GM12801 (cell line): Measurements from ENCODE around the gene PITPNC1.

Experiments
- TF ChIP-seq, protein P1 (sequence below): IDR thresholded peaks from one replicate; pipeline ENCODE4 v1.5.1; 2011; ENCODE audit warnings: control low read depth; ENCODE audit not compliant: insufficient read length; ENCODE audit errors: extremely low read depth

Gene PITPNC1

DNA sequence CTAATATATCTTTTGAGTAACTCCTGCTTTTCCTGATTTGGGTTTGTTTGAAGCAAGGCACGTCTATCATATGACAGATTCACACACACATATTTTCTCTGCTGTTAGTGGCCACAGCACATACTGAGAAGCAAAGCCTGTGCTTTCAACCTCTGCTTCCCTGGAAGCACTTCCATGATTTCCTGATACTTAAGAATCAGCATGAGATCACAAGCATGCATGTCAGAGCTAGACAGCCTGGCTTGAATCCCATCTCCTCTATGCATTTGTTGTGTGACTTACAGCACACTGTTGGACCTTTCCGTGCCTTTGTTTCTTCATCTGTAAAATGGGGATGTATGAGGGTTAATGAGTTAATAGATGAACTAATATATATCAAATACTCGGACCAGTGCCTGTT is 189.6 kb downstream of the PITPNC1 start:
- TF ChIP-seq, protein P1, sequence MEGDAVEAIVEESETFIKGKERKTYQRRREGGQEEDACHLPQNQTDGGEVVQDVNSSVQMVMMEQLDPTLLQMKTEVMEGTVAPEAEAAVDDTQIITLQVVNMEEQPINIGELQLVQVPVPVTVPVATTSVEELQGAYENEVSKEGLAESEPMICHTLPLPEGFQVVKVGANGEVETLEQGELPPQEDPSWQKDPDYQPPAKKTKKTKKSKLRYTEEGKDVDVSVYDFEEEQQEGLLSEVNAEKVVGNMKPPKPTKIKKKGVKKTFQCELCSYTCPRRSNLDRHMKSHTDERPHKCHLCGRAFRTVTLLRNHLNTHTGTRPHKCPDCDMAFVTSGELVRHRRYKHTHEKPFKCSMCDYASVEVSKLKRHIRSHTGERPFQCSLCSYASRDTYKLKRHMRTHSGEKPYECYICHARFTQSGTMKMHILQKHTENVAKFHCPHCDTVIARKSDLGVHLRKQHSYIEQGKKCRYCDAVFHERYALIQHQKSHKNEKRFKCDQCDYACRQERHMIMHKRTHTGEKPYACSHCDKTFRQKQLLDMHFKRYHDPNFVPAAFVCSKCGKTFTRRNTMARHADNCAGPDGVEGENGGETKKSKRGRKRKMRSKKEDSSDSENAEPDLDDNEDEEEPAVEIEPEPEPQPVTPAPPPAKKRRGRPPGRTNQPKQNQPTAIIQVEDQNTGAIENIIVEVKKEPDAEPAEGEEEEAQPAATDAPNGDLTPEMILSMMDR = no peak

DNA sequence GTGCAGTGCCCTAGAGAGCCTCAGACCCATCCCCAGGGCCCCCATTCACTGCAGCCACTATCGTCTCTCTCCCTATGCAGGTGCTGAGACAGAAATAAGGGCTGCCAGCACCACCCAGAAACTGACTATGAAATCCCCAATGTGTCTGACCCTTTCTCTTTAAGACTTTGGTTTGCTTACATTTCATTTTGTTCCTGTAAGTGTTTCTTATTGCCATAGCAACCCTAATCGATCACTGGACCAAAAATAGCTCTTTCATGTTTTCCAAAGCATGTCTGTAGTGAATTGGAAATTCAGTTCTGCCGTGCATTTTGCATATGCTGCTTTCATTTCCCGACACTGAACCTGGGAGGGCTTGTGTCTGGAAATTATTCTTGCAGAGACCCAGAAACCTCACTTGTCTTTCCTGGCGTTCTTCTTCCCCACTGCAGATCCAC is 192.0 kb downstream of the PITPNC1 start:
- TF ChIP-seq, protein P1 = no peak

DNA sequence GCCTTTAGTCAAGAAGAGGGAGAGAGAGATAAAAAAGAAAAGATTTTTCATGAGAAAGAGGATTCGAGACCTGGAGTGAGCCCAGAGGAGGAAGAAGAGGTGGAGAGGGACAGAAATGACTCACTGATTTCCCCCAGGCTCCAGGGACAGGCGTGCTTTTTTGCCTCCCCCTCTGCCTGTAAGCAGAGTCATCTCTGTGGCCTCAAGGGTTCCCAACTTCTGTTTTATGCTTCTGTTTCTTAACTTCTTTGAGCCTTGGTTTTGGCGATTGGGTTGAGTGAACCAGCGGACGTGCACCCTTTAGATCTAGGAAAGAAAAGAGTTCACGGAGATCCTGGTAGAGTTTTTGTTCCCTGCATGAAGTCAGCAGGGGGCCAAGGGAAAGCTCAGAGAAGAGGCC is 192.8 kb downstream of the PITPNC1 start:
- TF ChIP-seq, protein P1 = no peak

DNA sequence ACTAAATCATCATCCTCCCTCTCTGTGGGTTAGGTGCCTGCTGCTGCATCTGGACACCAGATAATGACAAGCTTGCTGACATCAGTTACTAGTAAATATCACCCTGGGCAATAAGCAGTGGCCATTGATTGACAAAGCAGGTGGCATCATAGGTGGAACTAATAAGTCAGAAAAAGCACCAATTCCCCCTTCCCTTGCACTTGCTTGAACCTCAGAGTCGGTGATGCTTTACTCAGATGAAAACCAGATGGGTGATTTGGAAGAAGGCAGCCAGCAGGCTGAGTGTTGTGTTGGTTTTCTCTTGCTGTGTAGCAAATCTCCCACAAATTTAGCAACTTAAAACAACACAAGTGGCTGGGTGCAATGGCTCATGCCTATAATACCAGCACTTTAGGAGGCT is 193.7 kb downstream of the PITPNC1 start:
- TF ChIP-seq, protein P1 = no peak

DNA sequence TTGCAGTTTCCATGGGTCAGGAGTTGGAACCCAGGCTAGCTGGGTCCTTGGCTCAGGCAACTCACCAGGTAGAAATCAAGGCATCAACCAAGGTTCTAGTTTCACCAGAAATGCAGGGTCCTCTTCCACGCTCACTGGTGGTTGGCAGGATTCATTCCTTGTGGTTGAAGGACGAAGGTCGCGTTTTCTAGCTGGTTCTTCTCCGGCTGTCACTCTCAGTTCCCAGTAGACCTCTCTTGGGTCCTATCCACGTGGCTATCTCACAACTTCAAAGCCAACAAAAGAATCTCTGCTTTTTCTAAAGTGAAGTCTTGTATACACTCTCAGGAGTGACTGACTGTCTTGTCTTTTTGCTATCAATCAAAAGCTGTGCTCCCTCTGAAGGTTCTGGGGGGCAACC is 194.4 kb downstream of the PITPNC1 start:
- TF ChIP-seq, protein P1 = no peak

DNA sequence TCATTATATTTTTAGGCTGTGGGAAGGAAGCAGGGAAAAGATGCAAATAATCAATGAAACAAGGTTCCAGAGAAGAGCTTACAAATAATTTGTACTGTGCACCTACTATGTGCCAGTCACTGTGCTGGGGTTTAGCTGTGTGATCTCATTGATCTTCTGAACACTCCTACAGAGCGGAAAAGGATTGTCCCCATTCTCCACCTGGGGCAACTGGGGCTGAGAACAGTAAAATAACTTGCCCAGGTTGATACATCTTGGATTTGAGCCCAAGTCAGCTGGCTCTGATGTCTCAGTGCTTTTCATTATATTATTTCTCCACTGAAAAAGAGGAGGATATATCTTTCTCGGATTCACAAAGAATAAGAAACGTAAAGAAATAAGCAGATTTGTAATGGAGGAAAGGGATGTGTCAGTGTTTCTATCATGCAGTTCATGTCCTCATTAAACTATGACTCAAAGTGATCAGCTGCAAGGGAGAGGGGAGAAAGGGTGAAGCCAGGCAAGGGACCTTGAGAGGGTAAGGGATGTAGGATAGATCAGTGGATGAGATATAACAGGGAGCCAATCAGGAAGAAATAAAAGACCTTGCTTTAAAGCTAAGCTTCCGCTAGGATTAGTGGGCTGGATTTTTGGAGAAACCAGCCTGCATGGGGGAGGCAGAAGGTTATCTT is 197.0 kb downstream of the PITPNC1 start:
- TF ChIP-seq, protein P1 = no peak

DNA sequence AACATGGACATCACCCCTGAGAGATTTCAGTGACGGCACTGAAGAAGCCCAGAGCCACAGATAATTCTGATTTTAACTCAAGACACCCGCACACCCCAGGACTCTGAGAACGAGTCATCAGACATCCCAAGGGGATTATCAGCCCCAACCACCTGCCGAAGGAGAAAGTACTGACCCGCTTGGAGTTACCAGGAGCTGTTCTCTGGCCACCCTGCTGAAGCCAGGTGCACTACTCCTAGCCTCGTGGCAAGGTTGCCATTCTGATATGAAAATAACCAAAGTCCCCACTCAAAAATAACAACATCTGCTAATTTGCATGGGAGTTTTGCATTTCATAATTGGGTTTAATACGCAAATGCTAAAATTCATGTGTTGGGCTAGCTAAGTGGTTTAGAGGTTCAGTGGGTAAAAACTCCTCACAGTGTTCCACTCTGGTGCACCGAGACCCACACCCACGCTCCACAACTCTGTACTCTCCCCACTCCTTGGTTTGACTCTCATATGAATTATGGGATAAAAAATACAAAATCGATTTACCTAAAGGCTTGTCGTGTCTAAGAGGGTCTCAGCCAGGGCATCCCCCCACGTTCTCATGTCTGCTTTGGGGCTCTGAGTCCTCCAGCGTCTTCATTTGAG is 197.7 kb downstream of the PITPNC1 start:
- TF ChIP-seq, protein P1 = no peak
